HCT116 (cell line): ENCODE measurements around the gene AMZ2. TPM values are rescaled to one million over a fixed set of nuclear protein-coding genes. Genes with fewer than 3 reads are reported as not detected.
A peak's percentile ranks its signal among the peaks of the same experiment; 100 is the strongest.
"Not testable (repeated sequence)": the region's sequence is repeated elsewhere in the genome, so short reads cannot be mapped to it uniquely, and the experiment has no call there.

Experiments
- ATAC-seq: fragments of 200-7000 bp; cut with Tn5 transposase; 2 replicates; pipeline ENCODE4 v1.9.1; 2020; ENCODE audit warnings: mild to moderate bottlenecking, moderate library complexity
- BruUV-seq: library from RNA; stranded (reverse); fragments of 400-500 nt; replicated peaks from 2 replicates; lab custom pipeline; 2021; lab: Mats Ljungman, UMichigan
- CTCF ChIA-PET: fragments of 300-600 bp; sonication (Branson Sonifier 250); formaldehyde crosslinking; loops from one replicate; lab custom pipeline; 2021; ENCODE audit warnings: antibody characterized with exemption; lab: Charles Lee
- POLR2A ChIA-PET: fragments of 300-600, 350-600 bp; sonication (Branson Sonifier 250); formaldehyde crosslinking; loops from one replicate; lab custom pipeline; 2021; ENCODE audit warnings: antibody characterized with exemption; lab: Charles Lee
- RAD21 ChIA-PET, 2 experiments: fragments of 300-600 bp; sonication (Branson Sonifier 250); formaldehyde crosslinking; loops; one replicate each; lab custom pipeline; 2023; ENCODE audit warnings: low total read pairs in 2 of 2; ENCODE audit not compliant: uncharacterized antibody in 2 of 2, unreplicated experiment in 2 of 2, low non-redundant PET in 1 of 2; lab: Charles Lee
- DNase-seq: peaks from one replicate; pipeline ENCODE4 v3.0.0-alpha.2; 2010; ENCODE audit warnings: low read depth, low spot score
- H2AFZ ChIP-seq: fragments of 200-600 bp; shearing (Covaris generic), sonication (generic); 2 replicates; pipeline ENCODE4 v1.6.1; 2017; ENCODE audit warnings: low read depth, mixed run types, mixed read lengths, antibody characterized with exemption, low read length; ENCODE audit not compliant: poor library complexity, severe bottlenecking
- H3K27ac ChIP-seq: 2 replicates; pipeline ENCODE4 v1.5.1; 2012; ENCODE audit warnings: low read depth, low read length
- H3K27me3 ChIP-seq: fragments of 200-600 bp; sonication (generic); 2 replicates; pipeline ENCODE4 v1.6.1; 2016; ENCODE audit warnings: mixed run types, low read length, mixed read lengths; ENCODE audit not compliant: insufficient read depth
- H3K36me3 ChIP-seq, 2 experiments: fragments of 200-500 bp in 1 of 2; fragments of 200-600 bp in 1 of 2; sonication (Bioruptor generic) in 1 of 2; sonication (generic) in 1 of 2; 2 replicates each; pipeline versions ENCODE4 v1.5.1 to v1.6.1; 2014 to 2016; ENCODE audit warnings: low read length in 2 of 2, inconsistent platforms in 1 of 2, mixed read lengths in 1 of 2, mixed run types in 1 of 2; ENCODE audit not compliant: insufficient read depth in 2 of 2, control insufficient read depth in 1 of 2
- H3K4me1 ChIP-seq, 2 experiments: fragments of 200-600 bp in 1 of 2; sonication (generic) in 1 of 2; 2 replicates each; pipeline versions ENCODE4 v1.5.1 to v1.6.1; 2012 to 2017; ENCODE audit warnings: low read length in 2 of 2, inconsistent platforms in 1 of 2, mild to moderate bottlenecking in 1 of 2, mixed read lengths in 1 of 2, mixed run types in 1 of 2, moderate library complexity in 1 of 2; ENCODE audit not compliant: insufficient read depth in 2 of 2, control insufficient read depth in 1 of 2
- H3K4me2 ChIP-seq: fragments of 200-600 bp; sonication (generic); 2 replicates; pipeline ENCODE4 v1.6.1; 2017; ENCODE audit warnings: mixed run types, low read length, mixed read lengths
- H3K4me3 ChIP-seq, 2 experiments: fragments of 200-600 bp in 1 of 2; sonication (generic) in 1 of 2; replicated peaks in 1 of 2; 2 replicates each; pipeline ENCODE4 v1.5.1; 2011 to 2016; ENCODE audit warnings: low read length in 2 of 2, control low read depth in 1 of 2, low read depth in 1 of 2, mild to moderate bottlenecking in 1 of 2, mixed read lengths in 1 of 2, mixed run types in 1 of 2
- H3K79me2 ChIP-seq: fragments of 200-600 bp; sonication (generic); 2 replicates; pipeline ENCODE4 v1.6.1; 2017; ENCODE audit warnings: mild to moderate bottlenecking, mixed run types, low read length, moderate library complexity, mixed read lengths; ENCODE audit not compliant: insufficient read depth
- H3K9ac ChIP-seq: fragments of 200-600 bp; sonication (generic); 2 replicates; pipeline ENCODE4 v1.6.1; 2016; ENCODE audit warnings: low read length, mixed read lengths
- H3K9me2 ChIP-seq: fragments of 200-600 bp; sonication (generic), shearing (Covaris generic); 2 replicates; pipeline ENCODE4 v1.6.1; 2017; ENCODE audit warnings: mixed run types, mild to moderate bottlenecking, moderate library complexity; ENCODE audit not compliant: insufficient read depth
- H3K9me3 ChIP-seq, 2 experiments: fragments of 200-500 bp in 1 of 2; fragments of 200-600 bp in 1 of 2; sonication (Bioruptor generic) in 1 of 2; sonication (generic) in 1 of 2; 2 replicates each; pipeline ENCODE4 v1.6.1; 2014 to 2017; ENCODE audit warnings: low read length in 2 of 2, mixed read lengths in 2 of 2, inconsistent platforms in 1 of 2, low read depth in 1 of 2, mild to moderate bottlenecking in 1 of 2, mixed run types in 1 of 2, moderate library complexity in 1 of 2; ENCODE audit not compliant: control insufficient read depth in 1 of 2, insufficient read depth in 1 of 2
- H4K20me1 ChIP-seq: fragments of 200-600 bp; sonication (generic), shearing (Covaris generic); 2 replicates; pipeline ENCODE4 v1.6.1; 2017; ENCODE audit warnings: mixed run types, mild to moderate bottlenecking, moderate library complexity; ENCODE audit not compliant: insufficient read depth
- ATF3 ChIP-seq: IDR thresholded peaks from 2 replicates; pipeline ENCODE4 v1.6.1; 2012
- CBX3 ChIP-seq: IDR thresholded peaks from 2 replicates; pipeline ENCODE4 v1.6.1; 2012; ENCODE audit warnings: low read depth
- CEBPB ChIP-seq: IDR thresholded peaks from 2 replicates; pipeline ENCODE4 v1.6.1; 2012; ENCODE audit warnings: low read depth
- CTCF ChIP-seq, 3 experiments: fragments of 200-600 bp in 1 of 3; sonication (generic) in 1 of 3; IDR thresholded peaks in 2 of 3; conservative IDR thresholded peaks in 1 of 3; 2 replicates each; pipeline ENCODE4 v1.5.1; 2012 to 2017; ENCODE audit warnings: low read depth in 2 of 3, low read length in 2 of 3, antibody characterized with exemption in 1 of 3, borderline replicate concordance in 1 of 3, control low read depth in 1 of 3, mild to moderate bottlenecking in 1 of 3, mixed read lengths in 1 of 3, mixed run types in 1 of 3, moderate library complexity in 1 of 3; ENCODE audit not compliant: insufficient read depth in 1 of 3
- EGR1 ChIP-seq: IDR thresholded peaks from 2 replicates; pipeline ENCODE4 v1.6.1; 2012; ENCODE audit warnings: low read depth
- EZH2 ChIP-seq: fragments of 200-600 bp; sonication (generic); IDR thresholded peaks from 2 replicates; pipeline ENCODE4 v1.6.1; 2017; ENCODE audit warnings: antibody characterized with exemption, mixed run types
- EZH2phosphoT487 ChIP-seq: fragments of 200-600 bp; IDR thresholded peaks from 2 replicates; pipeline ENCODE4 v1.6.1; 2018; ENCODE audit warnings: antibody characterized with exemption, borderline replicate concordance
- FOSL1 ChIP-seq: IDR thresholded peaks from 2 replicates; pipeline ENCODE4 v1.6.1; 2012; ENCODE audit warnings: low read depth
- POLR2A ChIP-seq: IDR thresholded peaks from 2 replicates; pipeline ENCODE4 v1.7.0; 2011; ENCODE audit warnings: borderline replicate concordance; ENCODE audit not compliant: insufficient read depth, insufficient read length; ENCODE audit errors: extremely low read depth
- RAD21 ChIP-seq: IDR thresholded peaks from 2 replicates; pipeline ENCODE4 v1.6.1; 2012; ENCODE audit warnings: low read depth, mild to moderate bottlenecking
- SIN3A ChIP-seq: IDR thresholded peaks from 2 replicates; pipeline ENCODE4 v1.6.1; 2012; ENCODE audit warnings: low read depth
- SP1 ChIP-seq: IDR thresholded peaks from 2 replicates; pipeline ENCODE4 v1.6.1; 2012; ENCODE audit warnings: low read depth
- SRF ChIP-seq: IDR thresholded peaks from 2 replicates; pipeline ENCODE4 v1.6.1; 2012; ENCODE audit warnings: low read depth
- TCF7L2 ChIP-seq: IDR thresholded peaks from 2 replicates; pipeline ENCODE4 v1.7.0; 2011; ENCODE audit warnings: borderline replicate concordance, inconsistent platforms; ENCODE audit not compliant: insufficient read depth, insufficient read length; ENCODE audit errors: extremely low read depth
- ZFX ChIP-seq: fragments of 450-650 bp; IDR thresholded peaks from 2 replicates; pipeline ENCODE4 v1.6.1; 2017
- ZNF274 ChIP-seq: fragments of 200-500 bp; sonication (Bioruptor generic); IDR thresholded peaks from 2 replicates; pipeline ENCODE4 v1.6.1; 2014; ENCODE audit warnings: mild to moderate bottlenecking, low read depth, low read length, inconsistent platforms
- intact Hi-C: fragments of 100-400 bp; cut with micrococcal nuclease; formaldehyde crosslinking; loops from 2 replicates; pipeline ENCODE4 v1.10.0; 2022
- total RNA-seq: library from RNA; stranded (reverse); gene quantifications from one replicate; pipeline ENCODE4 v1.2.1, GENCODE V29; 2021; ENCODE audit not compliant: unreplicated experiment
- TF ChIP-seq, protein P1 (sequence below): IDR thresholded peaks from 2 replicates; pipeline ENCODE4 v1.6.1; 2011; ENCODE audit warnings: mild to moderate bottlenecking, low read length, moderate library complexity; ENCODE audit not compliant: insufficient replicate concordance; ENCODE audit errors: extremely low read depth

Gene AMZ2
- total RNA-seq, 1 experiment from 2014 or later = 131 TPM

DNA sequence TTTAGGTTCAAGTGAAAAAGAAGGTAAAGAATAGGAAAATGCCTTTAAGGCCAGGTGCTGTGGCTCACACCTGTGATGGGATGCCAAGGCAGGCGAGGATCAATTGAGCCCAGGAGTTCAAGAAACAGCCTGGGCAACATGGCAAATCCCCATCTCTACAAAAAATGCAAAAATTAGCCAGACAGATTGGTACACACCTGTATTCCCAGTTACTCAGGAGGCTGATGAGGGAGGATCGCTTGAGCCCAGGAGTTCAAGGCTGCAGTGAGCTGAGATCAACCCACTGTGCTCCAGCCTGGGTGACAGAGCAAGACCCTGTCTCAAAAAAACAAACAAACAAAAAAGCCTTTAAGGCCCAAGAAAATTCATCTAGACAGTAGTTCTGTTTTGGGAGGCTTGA lies 45.5 kb upstream of the AMZ2 start:
- not testable (repeated sequence) for H3K9me3 ChIP-seq
- intact Hi-C loops = loop anchor here (10.0 kb wide), 2 partner anchors 148 to 398 kb away; no protein-coding TSS in a partner anchor
- CTCF ChIA-PET = interaction anchor here (1.7 kb wide), 1 partner anchor 256 kb away, joined by 3 read pairs; no protein-coding TSS in a partner anchor

GRCh38 chr17:68204736-68205135 lies 43.1 kb upstream of the AMZ2 start:
- ChIA-PET CTCF (interaction anchor here (0.6 to 3.0 kb wide), 14 partner anchors 9 to 256 kb away, joined by 3 to 11 read pairs (median 3); partner anchors contain the start of gene WIPI1), POLR2A (interaction anchor here (1.1 to 1.4 kb wide), 2 partner anchors 22 to 32 kb away, joined by 3 read pairs; no protein-coding TSS in a partner anchor), RAD21 (interaction anchor here in 1 of 2 experiments (0.9 to 1.4 kb wide), 2 partner anchors 32 to 147 kb away, joined by 3 to 6 read pairs; no protein-coding TSS in a partner anchor)
- H3K27me3 ChIP-seq = no peaks in the 10 kb centered on the region
- no peaks in the 10 kb centered on the region for H4K20me1 ChIP-seq
- peak overlapping the region; percentile 75; the same call in 1 of the 2 replicates for H3K27ac ChIP-seq
- 0 out of 4 replicates have a peak, but pooled peaks cover 0 to 2% of the 10 kb centered on the region in 2 experiments for H3K36me3 ChIP-seq
- intact Hi-C loops = loop anchor here (1.0 to 10.0 kb wide), 3 partner anchors 43 to 400 kb away; no protein-coding TSS in a partner anchor
- BruUV-seq = no TSS peak
- H3K9me3 ChIP-seq = no peaks in the 10 kb centered on the region
- H3K4me1 ChIP-seq = peaks cover 9 to 36% of the 10 kb centered on the region in 2 experiments; a peak in 3 of 4 replicates
- H3K4me3 ChIP-seq = peak overlapping the region; percentile 80 to 82
- H3K9me2 ChIP-seq = no peaks in the 10 kb centered on the region
- peak; percentile 18; the same call in 1 of the 2 replicates for ATAC-seq
- DNase-seq = no peak
- H3K4me2 ChIP-seq = peak overlapping the region; percentile 98
- H3K79me2 ChIP-seq = peaks cover 12% of the 10 kb centered on the region; the same call in 1 of the 2 replicates
- H3K9ac ChIP-seq = peak overlapping the region; percentile 78
- peak overlapping the region; percentile 88 for H2AFZ ChIP-seq
- no peak for TF ChIP-seq POLR2A
- no peak; the same call in 1 of the 2 replicates for TF ChIP-seq SIN3A
- TF ChIP-seq FOSL1 = no peak
- TF ChIP-seq EZH2 = no peak
- TF ChIP-seq ZFX = no peak
- TF ChIP-seq, protein P1, sequence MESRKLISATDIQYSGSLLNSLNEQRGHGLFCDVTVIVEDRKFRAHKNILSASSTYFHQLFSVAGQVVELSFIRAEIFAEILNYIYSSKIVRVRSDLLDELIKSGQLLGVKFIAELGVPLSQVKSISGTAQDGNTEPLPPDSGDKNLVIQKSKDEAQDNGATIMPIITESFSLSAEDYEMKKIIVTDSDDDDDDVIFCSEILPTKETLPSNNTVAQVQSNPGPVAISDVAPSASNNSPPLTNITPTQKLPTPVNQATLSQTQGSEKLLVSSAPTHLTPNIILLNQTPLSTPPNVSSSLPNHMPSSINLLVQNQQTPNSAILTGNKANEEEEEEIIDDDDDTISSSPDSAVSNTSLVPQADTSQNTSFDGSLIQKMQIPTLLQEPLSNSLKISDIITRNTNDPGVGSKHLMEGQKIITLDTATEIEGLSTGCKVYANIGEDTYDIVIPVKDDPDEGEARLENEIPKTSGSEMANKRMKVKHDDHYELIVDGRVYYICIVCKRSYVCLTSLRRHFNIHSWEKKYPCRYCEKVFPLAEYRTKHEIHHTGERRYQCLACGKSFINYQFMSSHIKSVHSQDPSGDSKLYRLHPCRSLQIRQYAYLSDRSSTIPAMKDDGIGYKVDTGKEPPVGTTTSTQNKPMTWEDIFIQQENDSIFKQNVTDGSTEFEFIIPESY = no peak
- TF ChIP-seq SRF = no peak
- TF ChIP-seq EGR1 = no peak
- no peak for TF ChIP-seq EZH2phosphoT487
- no peak for TF ChIP-seq ATF3
- TF ChIP-seq CTCF (IDR thresholded peaks at IDR 0.05 in 2 of 3, conservative IDR thresholded peaks at IDR 0.05 in 1 of 3; ENCODE audit: borderline replicate concordance in 1 of 3, insufficient read depth in 1 of 3, low read depth in 2 of 3, low read length in 2 of 3) = no peak
- no peak for TF ChIP-seq CEBPB
- TF ChIP-seq SP1 = no peak
- TF ChIP-seq TCF7L2 = no peak
- no peak for TF ChIP-seq ZNF274
- TF ChIP-seq CBX3 = no peak
- TF ChIP-seq RAD21 = no peak

More for the DNA sequence above, 45.5 kb upstream of the AMZ2 start:
- H3K4me3 ChIP-seq, H3K27ac ChIP-seq, H3K9ac ChIP-seq, H3K4me2 ChIP-seq, H4K20me1 ChIP-seq, DNase-seq, H3K36me3 ChIP-seq, H3K27me3 ChIP-seq, H3K9me2 ChIP-seq, BruUV-seq, H2AFZ ChIP-seq, RAD21 ChIA-PET, ATAC-seq, POLR2A ChIA-PET: not testable (repeated sequence)
- H3K4me1 ChIP-seq = peaks cover 9 to 36% of the 10 kb centered on the region in 2 experiments; a peak in 3 of 4 replicates
- peaks cover 12% of the 10 kb centered on the region; the same call in 1 of the 2 replicates for H3K79me2 ChIP-seq
